Measurements from ENCODE around the gene DDB1. TPM values are rescaled to one million over a fixed set of nuclear protein-coding genes. Genes with fewer than 3 reads are reported as not detected.

Gene DDB1
- total RNA-seq, 1 experiment from 2014 or later: 172 TPM

- no peak overlapping the region for H3K4me3 Mint-ChIP-seq (ENCODE audit: unreplicated experiment)
- peaks cover 12% of the 10 kb centered on the region for H3K4me1 Mint-ChIP-seq (ENCODE audit: insufficient read depth, unreplicated experiment)
- H3K27me3 Mint-ChIP-seq (ENCODE audit: insufficient read depth, unreplicated experiment): peaks cover 7% of the 10 kb centered on the region
- BruUV-seq (replicated peaks): no TSS peak
- no peak overlapping the region for H3K27ac Mint-ChIP-seq (ENCODE audit: low read depth, unreplicated experiment)
- ChIA-PET POLR2A (no interaction called here), CTCF (interaction anchor here (0.7 to 1.8 kb wide), 4 partner anchors 19 to 48 kb away, joined by 3 to 8 read pairs (median 3); no protein-coding TSS in a partner anchor)
- H3K36me3 Mint-ChIP-seq (ENCODE audit: insufficient read depth, unreplicated experiment): peaks cover 5% of the 10 kb centered on the region
- no peak for DNase-seq (ENCODE audit: unreplicated experiment)
- no peak for TF ChIP-seq CTCF (IDR thresholded peaks at IDR 0.05; ENCODE audit: unreplicated experiment)
- peaks cover 7% of the 10 kb centered on the region for H3K9me3 Mint-ChIP-seq (ENCODE audit: unreplicated experiment)
- intact Hi-C loops (cut with micrococcal nuclease): no loop called here
Measured at GRCh38 chr11:61278001-61278470, 54.9 kb downstream of the DDB1 start.

- CTCF ChIA-PET: interaction anchor here (0.6 to 1.8 kb wide), 4 partner anchors 18 to 386 kb away, joined by 3 to 8 read pairs (median 3); no protein-coding TSS in a partner anchor
- TF ChIP-seq CTCF (IDR thresholded peaks at IDR 0.05; ENCODE audit: unreplicated experiment): no peak
- peaks cover 12% of the 10 kb centered on the region for H3K4me1 Mint-ChIP-seq (ENCODE audit: insufficient read depth, unreplicated experiment)
Measured at GRCh38 chr11:61277186-61278000, 55.5 kb downstream of the DDB1 start.

GRCh38 chr11:61275191-61275590 is 57.7 kb downstream of the DDB1 start:
- intact Hi-C loops (cut with micrococcal nuclease): no loop called here
- no peak overlapping the region for H3K4me3 Mint-ChIP-seq (ENCODE audit: unreplicated experiment)
- no peak for TF ChIP-seq CTCF (IDR thresholded peaks at IDR 0.05; ENCODE audit: unreplicated experiment)
- no peak overlapping the region for H3K27ac Mint-ChIP-seq (ENCODE audit: low read depth, unreplicated experiment)
- no peaks in the 10 kb centered on the region for H3K9me3 Mint-ChIP-seq (ENCODE audit: unreplicated experiment)
- no peaks in the 10 kb centered on the region for H3K27me3 Mint-ChIP-seq (ENCODE audit: insufficient read depth, unreplicated experiment)
- no TSS peak for BruUV-seq (replicated peaks)
- POLR2A ChIA-PET: interaction anchor here (0.6 to 0.9 kb wide), 2 partner anchors 16 to 61 kb away, joined by 3 to 4 read pairs; no protein-coding TSS in a partner anchor
- peaks cover 2% of the 10 kb centered on the region for H3K4me1 Mint-ChIP-seq (ENCODE audit: insufficient read depth, unreplicated experiment)
- peaks cover 6% of the 10 kb centered on the region for H3K36me3 Mint-ChIP-seq (ENCODE audit: insufficient read depth, unreplicated experiment)
- CTCF ChIA-PET: interaction anchor here (1.8 kb wide), 1 partner anchor 21 kb away, joined by 10 read pairs; no protein-coding TSS in a partner anchor
- DNase-seq (ENCODE audit: unreplicated experiment): no peak

More at GRCh38 chr11:61277186-61278000, 55.5 kb downstream of the DDB1 start:
- peaks cover 5% of the 10 kb centered on the region for H3K36me3 Mint-ChIP-seq (ENCODE audit: insufficient read depth, unreplicated experiment)
- H3K27me3 Mint-ChIP-seq (ENCODE audit: insufficient read depth, unreplicated experiment): peaks cover under 1% of the 10 kb centered on the region
- no peak for DNase-seq (ENCODE audit: unreplicated experiment)
- POLR2A ChIA-PET: interaction anchor here (0.6 kb wide), 1 partner anchor 14 kb away, joined by 3 read pairs; no protein-coding TSS in a partner anchor
- intact Hi-C loops (cut with micrococcal nuclease): no loop called here
- H3K4me3 Mint-ChIP-seq (ENCODE audit: unreplicated experiment): no peak overlapping the region
- H3K9me3 Mint-ChIP-seq (ENCODE audit: unreplicated experiment): peaks cover 7% of the 10 kb centered on the region
- H3K27ac Mint-ChIP-seq (ENCODE audit: low read depth, unreplicated experiment): no peak overlapping the region
- no TSS peak for BruUV-seq (replicated peaks)

- Mint-ChIP-seq H3K27ac (ENCODE audit: low read depth, unreplicated experiment) (no peak overlapping the region), H3K9me3 (ENCODE audit: unreplicated experiment) (no peaks in the 10 kb centered on the region), H3K4me3 (ENCODE audit: unreplicated experiment) (no peak overlapping the region), H3K36me3 (ENCODE audit: insufficient read depth, unreplicated experiment) (peaks cover 11% of the 10 kb centered on the region), H3K4me1 (ENCODE audit: insufficient read depth, unreplicated experiment) (no peaks in the 10 kb centered on the region), H3K27me3 (ENCODE audit: insufficient read depth, unreplicated experiment) (no peaks in the 10 kb centered on the region)
- CTCF ChIA-PET: interaction anchor here (1.5 kb wide), 1 partner anchor 20 kb away, joined by 3 read pairs; no protein-coding TSS in a partner anchor
- no peak for TF ChIP-seq CTCF (IDR thresholded peaks at IDR 0.05; ENCODE audit: unreplicated experiment)
- no TSS peak for BruUV-seq (replicated peaks)
- intact Hi-C loops (cut with micrococcal nuclease): no loop called here
- POLR2A ChIA-PET: interaction anchor here (0.6 to 1.2 kb wide), 2 partner anchors 83 to 1135 kb away, joined by 3 read pairs; no protein-coding TSS in a partner anchor
- DNase-seq (ENCODE audit: unreplicated experiment): no peak
Measured at GRCh38 chr11:61274084-61274483, 58.8 kb downstream of the DDB1 start.
